SU-DHL-6 (cell line): Measurements from ENCODE around the gene COBL.

Experiments used
- H2AFZ ChIP-seq: fragments of 200-600 bp; sonication (generic); 2 replicates; pipeline ENCODE4 v1.6.1; 2014; ENCODE audit warnings: low read depth, mild to moderate bottlenecking, moderate library complexity, mixed read lengths, antibody characterized with exemption, low read length; ENCODE audit not compliant: severe bottlenecking
- H3F3A ChIP-seq: fragments of 200-600 bp; shearing (Covaris generic); 2 replicates; pipeline ENCODE4 v1.6.0; 2016; ENCODE audit warnings: antibody characterized with exemption, mild to moderate bottlenecking; ENCODE audit not compliant: insufficient read depth
- H3K27ac ChIP-seq: fragments of 200-600 bp; sonication (generic); 2 replicates; pipeline ENCODE4 v1.5.1; 2016; ENCODE audit warnings: low read depth, mild to moderate bottlenecking, low read length, moderate library complexity, mixed read lengths
- H3K27me3 ChIP-seq: fragments of 200-600 bp; sonication (generic), shearing (Covaris generic); 2 replicates; pipeline ENCODE4 v1.6.0; 2014; ENCODE audit warnings: mild to moderate bottlenecking, low read length
- H3K36me3 ChIP-seq: fragments of 200-600 bp; sonication (generic); 2 replicates; pipeline ENCODE4 v1.6.1; 2014; ENCODE audit warnings: mild to moderate bottlenecking, low read length, mixed read lengths
- H3K4me2 ChIP-seq: fragments of 300-600, 200-600 bp; shearing (Covaris generic), sonication (generic); 2 replicates; pipeline ENCODE4 v1.6.0; 2014; ENCODE audit warnings: low read length, low read depth, mild to moderate bottlenecking; ENCODE audit not compliant: poor library complexity, severe bottlenecking
- H3K4me3 ChIP-seq: fragments of 200-600 bp; sonication (generic); 2 replicates; pipeline ENCODE4 v1.5.1; 2014; ENCODE audit warnings: antibody characterized with exemption, low read length, mild to moderate bottlenecking, mixed read lengths; ENCODE audit not compliant: insufficient read depth, poor library complexity, severe bottlenecking
- H3K79me2 ChIP-seq: fragments of 200-600 bp; sonication (generic); 2 replicates; pipeline ENCODE4 v1.6.1; 2014; ENCODE audit warnings: mild to moderate bottlenecking, low read length, moderate library complexity; ENCODE audit not compliant: insufficient read depth
- H3K9ac ChIP-seq: fragments of 200-600 bp; sonication (generic); 2 replicates; pipeline ENCODE4 v1.7.0; 2014; ENCODE audit warnings: mild to moderate bottlenecking, low read length
- H3K9me2 ChIP-seq: fragments of 200-600 bp; sonication (generic); replicated peaks from 2 replicates; pipeline ENCODE4 v1.6.1; 2014; ENCODE audit warnings: low read length; ENCODE audit not compliant: insufficient read depth
- H3K9me3 ChIP-seq: fragments of 200-600 bp; sonication (generic); 2 replicates; pipeline ENCODE4 v1.6.1; 2014; ENCODE audit warnings: low read length, mixed read lengths; ENCODE audit not compliant: insufficient read depth
- H4K20me1 ChIP-seq: fragments of 200-600 bp; sonication (generic); 2 replicates; pipeline ENCODE4 v1.6.1; 2014; ENCODE audit warnings: low read depth, mild to moderate bottlenecking, antibody characterized with exemption, low read length, moderate library complexity, mixed read lengths
- EZH2phosphoT487 ChIP-seq: fragments of 200-600 bp; sonication (generic), shearing (Covaris generic); conservative IDR thresholded peaks from 2 replicates; pipeline ENCODE4 v1.6.1; 2018; ENCODE audit warnings: mild to moderate bottlenecking, antibody characterized with exemption, low read length, moderate library complexity, mixed read lengths
- TF ChIP-seq, protein P1 (sequence below): fragments of 200-600 bp; sonication (generic); IDR thresholded peaks from one replicate; pipeline ENCODE4 v1.5.1; 2017; ENCODE audit warnings: antibody characterized with exemption, mild to moderate bottlenecking, low read length, moderate library complexity; ENCODE audit not compliant: insufficient read depth, poor library complexity, severe bottlenecking

COBL gene

GRCh38 chr7:51139796-51140195 lies 176.8 kb downstream of the COBL start:
- no peak overlapping the region for H3K27ac ChIP-seq
- H3K4me3 ChIP-seq = no peak overlapping the region
- no peaks in the 10 kb centered on the region for H3K27me3 ChIP-seq
- H3K79me2 ChIP-seq = no peaks in the 10 kb centered on the region
- H3K9me2 ChIP-seq = no peaks in the 10 kb centered on the region
- H3F3A ChIP-seq = no peaks in the 10 kb centered on the region
- H4K20me1 ChIP-seq = no peaks in the 10 kb centered on the region; the same call in 1 of the 2 replicates
- no peaks in the 10 kb centered on the region for H3K36me3 ChIP-seq
- TF ChIP-seq, protein P1, sequence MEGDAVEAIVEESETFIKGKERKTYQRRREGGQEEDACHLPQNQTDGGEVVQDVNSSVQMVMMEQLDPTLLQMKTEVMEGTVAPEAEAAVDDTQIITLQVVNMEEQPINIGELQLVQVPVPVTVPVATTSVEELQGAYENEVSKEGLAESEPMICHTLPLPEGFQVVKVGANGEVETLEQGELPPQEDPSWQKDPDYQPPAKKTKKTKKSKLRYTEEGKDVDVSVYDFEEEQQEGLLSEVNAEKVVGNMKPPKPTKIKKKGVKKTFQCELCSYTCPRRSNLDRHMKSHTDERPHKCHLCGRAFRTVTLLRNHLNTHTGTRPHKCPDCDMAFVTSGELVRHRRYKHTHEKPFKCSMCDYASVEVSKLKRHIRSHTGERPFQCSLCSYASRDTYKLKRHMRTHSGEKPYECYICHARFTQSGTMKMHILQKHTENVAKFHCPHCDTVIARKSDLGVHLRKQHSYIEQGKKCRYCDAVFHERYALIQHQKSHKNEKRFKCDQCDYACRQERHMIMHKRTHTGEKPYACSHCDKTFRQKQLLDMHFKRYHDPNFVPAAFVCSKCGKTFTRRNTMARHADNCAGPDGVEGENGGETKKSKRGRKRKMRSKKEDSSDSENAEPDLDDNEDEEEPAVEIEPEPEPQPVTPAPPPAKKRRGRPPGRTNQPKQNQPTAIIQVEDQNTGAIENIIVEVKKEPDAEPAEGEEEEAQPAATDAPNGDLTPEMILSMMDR = no peak
- TF ChIP-seq EZH2phosphoT487 = no peak
- H3K9me3 ChIP-seq = no peaks in the 10 kb centered on the region
- no peak overlapping the region for H2AFZ ChIP-seq
- H3K4me2 ChIP-seq = no peak overlapping the region
- no peak overlapping the region for H3K9ac ChIP-seq

DNA sequence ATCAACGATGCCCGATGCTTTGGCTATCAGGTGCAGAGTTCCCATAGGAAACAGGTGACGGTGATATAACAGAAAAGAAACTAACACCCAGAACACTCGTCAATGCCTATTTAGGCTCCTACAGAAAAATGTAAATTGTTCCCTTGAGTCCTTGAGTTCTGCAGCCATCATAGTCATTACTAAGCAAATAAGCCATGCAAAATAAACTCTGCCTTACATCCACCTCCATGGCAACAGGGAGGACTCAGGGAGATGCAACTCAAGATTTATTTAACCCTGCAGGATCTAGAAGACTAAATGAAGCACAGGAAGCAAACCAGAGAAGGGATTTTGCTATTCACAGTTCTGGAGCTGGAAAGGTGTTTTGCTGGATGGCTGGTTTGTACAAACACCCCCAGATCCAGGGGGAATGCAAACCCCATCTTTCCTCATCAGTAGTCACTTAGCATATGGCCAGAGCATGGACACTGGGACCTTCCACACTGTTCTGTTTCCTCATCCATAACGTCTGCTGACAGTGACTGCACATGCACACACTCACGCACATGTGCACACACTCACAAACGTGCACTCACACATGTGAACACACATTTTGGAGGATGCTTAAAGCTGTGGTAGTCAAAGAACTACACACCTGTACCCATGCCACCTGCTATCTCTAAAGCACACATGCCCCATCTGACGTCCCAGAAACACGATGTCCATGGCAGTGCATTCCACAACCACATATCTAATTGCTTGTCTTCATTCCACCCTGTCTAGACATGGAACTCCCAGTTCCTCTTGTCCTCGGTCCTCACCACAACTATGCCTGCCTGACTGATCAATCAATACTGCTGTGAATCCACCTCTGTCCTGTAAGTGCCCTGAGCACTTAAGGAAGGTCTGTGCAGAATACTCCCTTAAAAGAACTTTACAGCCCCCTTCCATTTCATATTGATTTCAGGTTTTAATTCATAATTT lies 178.2 kb downstream of the COBL start:
- no peaks in the 10 kb centered on the region for H3K9me2 ChIP-seq
- no peaks in the 10 kb centered on the region for H3K27me3 ChIP-seq
- no peak for TF ChIP-seq EZH2phosphoT487
- TF ChIP-seq, protein P1 = no peak
- no peaks in the 10 kb centered on the region for H3K9me3 ChIP-seq
- no peaks in the 10 kb centered on the region; the same call in 1 of the 2 replicates for H4K20me1 ChIP-seq
- H3K36me3 ChIP-seq = no peaks in the 10 kb centered on the region
- no peaks in the 10 kb centered on the region for H3F3A ChIP-seq
- H3K27ac ChIP-seq = no peak overlapping the region
- H3K4me3 ChIP-seq = no peak overlapping the region
- no peak overlapping the region for H2AFZ ChIP-seq
- H3K79me2 ChIP-seq = no peaks in the 10 kb centered on the region
- no peak overlapping the region for H3K9ac ChIP-seq
- H3K4me2 ChIP-seq = no peak overlapping the region

- H3K27me3 ChIP-seq = no peaks in the 10 kb centered on the region
- H3K27ac ChIP-seq = no peak overlapping the region
- H3K4me3 ChIP-seq = no peak overlapping the region
- no peaks in the 10 kb centered on the region for H3K36me3 ChIP-seq
- H3K9me2 ChIP-seq = no peaks in the 10 kb centered on the region
- no peak for TF ChIP-seq EZH2phosphoT487
- TF ChIP-seq, protein P1 = no peak
- H3K9me3 ChIP-seq = no peaks in the 10 kb centered on the region
- H3K4me2 ChIP-seq = no peak overlapping the region
- no peaks in the 10 kb centered on the region for H3K79me2 ChIP-seq
- no peaks in the 10 kb centered on the region for H3F3A ChIP-seq
- no peaks in the 10 kb centered on the region; the same call in 1 of the 2 replicates for H4K20me1 ChIP-seq
- H3K9ac ChIP-seq = no peak overlapping the region
- H2AFZ ChIP-seq = no peak overlapping the region
Observed at GRCh38 chr7:51135576-51135975, 181.0 kb downstream of the COBL start.
